Muscle layer of colon (tissue), 2 donors: ENCODE data around the gene KCNQ1.

Experiments used
- H3K27ac ChIP-seq: one replicate; pipeline ENCODE4 v1.7.0; 2013; ENCODE audit warnings: low read depth, mild to moderate bottlenecking, low read length, moderate library complexity
- H3K27me3 ChIP-seq, 2 donors: one replicate each; pipeline ENCODE4 v1.7.0; 2013; ENCODE audit warnings: low read length in 2 of 2, mild to moderate bottlenecking in 2 of 2; ENCODE audit not compliant: insufficient read depth in 2 of 2, control insufficient read depth in 1 of 2
- H3K36me3 ChIP-seq: one replicate; pipeline ENCODE4 v1.7.0; 2013; ENCODE audit warnings: mild to moderate bottlenecking, low read length; ENCODE audit not compliant: insufficient read depth
- H3K4me1 ChIP-seq: one replicate; pipeline ENCODE4 v1.7.0; 2013; ENCODE audit warnings: mild to moderate bottlenecking, low read length; ENCODE audit not compliant: insufficient read depth
- H3K4me3 ChIP-seq, 2 donors: one replicate each; pipeline ENCODE4 v1.7.0; 2013; ENCODE audit warnings: low read length in 2 of 2, low read depth in 1 of 2, mild to moderate bottlenecking in 1 of 2, moderate library complexity in 1 of 2
- H3K9ac ChIP-seq: one replicate; pipeline ENCODE4 v1.7.0; 2013; ENCODE audit warnings: low read length
- H3K9me3 ChIP-seq: one replicate; pipeline ENCODE4 v1.7.0; 2013; ENCODE audit warnings: mild to moderate bottlenecking, low read length
- donor health status: abdominal sarcoma.
- donor health status: Adenocarcinoma of cecum.

KCNQ1 gene

DNA sequence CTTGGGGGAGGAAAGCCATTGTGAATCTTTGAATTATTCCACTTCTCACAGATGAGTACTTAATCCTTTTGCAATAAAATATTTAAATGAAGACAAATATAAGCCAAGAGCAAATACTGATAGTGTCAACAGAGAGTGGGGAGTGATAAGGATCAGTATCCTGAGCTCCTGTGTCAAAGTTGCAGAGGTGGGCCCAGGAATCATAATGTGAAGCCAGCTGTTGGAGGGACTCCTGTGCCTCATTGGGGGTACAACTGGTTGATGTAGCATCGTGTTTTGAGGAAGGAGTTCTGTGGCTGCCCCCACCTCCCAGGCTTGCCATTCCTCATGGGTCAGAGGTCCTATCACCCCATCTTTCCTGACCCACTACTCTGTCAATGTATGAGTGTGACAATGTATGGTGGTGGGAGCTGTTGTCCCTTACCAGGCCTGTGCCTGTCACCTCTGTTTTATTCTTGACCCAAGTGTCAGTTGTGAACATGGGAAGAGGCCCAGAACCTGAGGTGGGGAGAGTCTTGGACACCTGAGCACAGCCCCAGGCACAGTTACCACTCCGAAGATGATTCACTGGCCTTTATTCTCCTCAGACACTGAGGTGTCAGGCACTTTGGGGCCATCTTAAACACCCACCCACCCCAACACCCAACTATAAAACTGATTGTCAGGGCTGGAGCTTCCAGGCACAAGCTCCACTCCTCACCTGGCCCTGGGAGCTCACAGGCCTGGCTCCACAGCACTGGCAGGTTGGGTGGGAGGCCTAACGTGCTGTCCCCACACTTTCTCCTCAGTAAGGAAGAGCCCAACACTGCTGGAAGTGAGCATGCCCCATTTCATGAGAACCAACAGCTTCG is 216.6 kb downstream of the KCNQ1 start:
- Histone ChIP-seq H3K9me3 (no peaks in the 10 kb centered on the region), H3K36me3 (no peaks in the 10 kb centered on the region), H3K4me3 (no peak overlapping the region), H3K27ac (no peak overlapping the region), H3K9ac (no peak overlapping the region), H3K27me3 (no peaks in the 10 kb centered on the region), H3K4me1 (peaks cover 7% of the 10 kb centered on the region)

DNA sequence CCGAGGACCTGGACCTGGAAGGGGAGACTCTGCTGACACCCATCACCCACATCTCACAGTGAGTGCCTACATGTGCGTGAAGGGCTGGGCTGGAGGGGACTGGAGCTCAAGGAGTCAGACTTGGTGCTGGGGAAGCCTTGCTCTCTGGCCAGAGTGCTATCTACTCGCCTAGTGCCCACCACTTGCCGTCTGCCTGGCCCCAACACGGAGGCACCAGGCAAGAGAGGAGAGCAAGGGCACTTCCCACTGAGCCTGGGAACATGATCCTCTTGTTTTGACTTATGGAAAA is 217.2 kb downstream of the KCNQ1 start:
- Histone ChIP-seq H3K27ac (no peak overlapping the region), H3K9me3 (no peaks in the 10 kb centered on the region), H3K9ac (no peak overlapping the region), H3K27me3 (no peaks in the 10 kb centered on the region), H3K36me3 (no peaks in the 10 kb centered on the region), H3K4me1 (peaks cover 7% of the 10 kb centered on the region), H3K4me3 (no peak overlapping the region)

DNA sequence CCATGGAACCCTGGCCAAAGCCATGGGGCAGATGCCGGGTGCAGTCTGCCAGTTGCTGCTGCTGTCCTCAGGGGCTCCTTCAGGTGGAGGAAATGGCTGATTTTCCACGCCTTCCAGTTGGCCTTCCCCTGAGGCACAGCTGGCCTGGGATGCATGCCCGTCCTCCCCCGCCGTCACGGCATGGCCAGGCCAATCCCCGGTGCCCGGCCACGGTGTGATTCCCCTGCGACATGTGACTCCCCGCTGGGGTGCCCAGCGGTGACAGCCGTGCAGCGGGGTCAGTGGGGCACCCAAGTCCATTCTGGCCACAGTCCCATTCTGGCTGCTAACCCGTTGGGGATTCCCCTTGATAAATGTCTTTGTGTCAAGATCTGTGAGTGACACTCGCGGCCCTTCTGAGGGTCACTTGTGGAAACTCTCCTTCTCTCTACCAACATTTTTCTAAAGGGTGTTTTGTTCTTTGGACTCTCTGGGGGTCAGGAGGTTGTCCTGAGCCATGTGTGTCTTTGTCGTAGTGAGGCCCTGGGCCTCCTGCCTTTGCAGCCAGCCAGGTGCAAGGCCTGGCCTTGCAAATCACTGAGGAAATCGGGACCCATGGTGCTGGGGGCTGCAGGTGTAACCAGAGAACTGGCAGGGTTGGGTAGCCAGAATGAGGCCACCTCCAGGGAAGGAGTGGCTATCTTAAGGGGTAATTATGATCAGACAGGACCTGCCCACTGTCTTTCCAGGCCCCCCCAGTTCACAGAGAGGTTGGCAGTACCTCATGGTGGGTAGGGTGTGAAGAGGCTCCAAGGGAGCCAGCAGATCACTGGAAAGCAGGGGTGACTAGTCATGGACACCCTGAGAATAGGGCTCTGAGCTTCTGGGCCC is 217.9 kb downstream of the KCNQ1 start:
- Histone ChIP-seq H3K27me3 (no peaks in the 10 kb centered on the region), H3K9ac (no peak overlapping the region)

DNA sequence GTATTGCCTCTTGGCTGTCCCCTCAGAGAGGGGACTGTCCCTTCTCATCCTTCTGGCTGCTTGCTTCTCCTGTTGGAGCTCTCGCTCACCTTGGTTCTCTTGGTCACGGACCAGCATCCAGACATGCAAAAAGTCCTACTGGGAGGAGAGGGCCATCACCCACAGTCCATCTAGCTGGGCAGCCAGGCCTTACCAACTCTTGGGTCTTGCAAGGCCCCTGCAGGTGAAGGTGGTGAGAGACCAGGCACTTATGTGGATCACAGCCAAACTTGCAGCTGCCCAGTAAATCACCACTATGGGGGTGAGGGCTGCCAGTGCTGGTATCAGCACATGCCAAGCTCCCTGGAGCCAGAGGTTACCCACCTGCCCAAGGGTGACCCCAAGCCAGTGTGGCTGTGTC is 218.7 kb downstream of the KCNQ1 start:
- Histone ChIP-seq H3K9me3 (no peaks in the 10 kb centered on the region), H3K27me3 (no peaks in the 10 kb centered on the region), H3K4me1 (peaks cover 7% of the 10 kb centered on the region), H3K4me3 (no peak overlapping the region), H3K9ac (no peak overlapping the region), H3K27ac (no peak overlapping the region), H3K36me3 (no peaks in the 10 kb centered on the region)

More for the DNA sequence above, 217.9 kb downstream of the KCNQ1 start:
- Histone ChIP-seq H3K4me1 (peaks cover 7% of the 10 kb centered on the region), H3K36me3 (no peaks in the 10 kb centered on the region), H3K9me3 (no peaks in the 10 kb centered on the region), H3K27ac (no peak overlapping the region), H3K4me3 (no peak overlapping the region)

DNA sequence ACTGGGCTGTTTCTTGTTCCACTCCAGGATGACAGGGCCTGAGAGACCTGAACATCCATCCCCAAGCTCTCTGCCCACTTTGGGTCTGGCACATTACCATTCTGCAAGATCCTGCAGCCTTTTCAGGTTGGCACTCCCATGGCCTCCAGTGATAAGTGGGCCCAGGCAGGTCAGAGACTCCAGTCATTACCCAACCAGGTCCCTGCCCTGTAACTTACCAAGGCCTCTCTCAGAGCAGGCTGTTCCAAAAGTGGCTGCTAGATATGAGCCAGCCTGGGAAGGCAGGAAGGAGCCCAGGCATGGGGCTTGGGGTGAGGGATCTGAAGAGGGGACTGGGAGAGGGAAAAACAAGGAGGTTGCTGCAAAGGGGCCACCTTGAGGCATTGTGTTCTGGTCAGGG is 219.1 kb downstream of the KCNQ1 start:
- Histone ChIP-seq H3K27me3 (no peaks in the 10 kb centered on the region), H3K27ac (no peak overlapping the region), H3K9me3 (no peaks in the 10 kb centered on the region), H3K9ac (no peak overlapping the region), H3K4me1 (peaks cover 7% of the 10 kb centered on the region), H3K36me3 (no peaks in the 10 kb centered on the region), H3K4me3 (no peak overlapping the region)

DNA sequence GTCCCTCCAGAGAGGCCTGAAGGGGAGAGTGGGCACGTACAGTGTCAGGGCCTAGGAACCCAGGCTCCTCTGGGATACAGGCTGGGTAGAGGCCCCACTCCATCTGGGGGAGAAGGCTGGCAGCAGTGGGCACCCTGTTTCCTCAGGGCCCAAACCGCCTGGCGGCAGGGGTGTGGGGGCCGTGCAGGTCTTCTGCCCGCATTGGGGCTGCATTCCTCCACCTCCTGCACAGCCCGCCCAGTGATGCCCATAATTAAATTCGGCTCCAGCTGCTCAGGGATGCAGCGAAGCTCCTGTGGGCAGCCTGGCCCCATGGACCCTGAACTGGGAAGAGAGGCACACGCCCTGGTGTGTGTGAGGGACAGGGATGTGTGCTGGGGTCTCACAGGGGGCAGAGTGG is 219.6 kb downstream of the KCNQ1 start:
- Histone ChIP-seq H3K9me3 (no peaks in the 10 kb centered on the region), H3K4me3 (no peak overlapping the region), H3K27me3 (no peaks in the 10 kb centered on the region), H3K27ac (no peak overlapping the region), H3K4me1 (peaks cover 7% of the 10 kb centered on the region), H3K36me3 (no peaks in the 10 kb centered on the region), H3K9ac (no peak overlapping the region)

DNA sequence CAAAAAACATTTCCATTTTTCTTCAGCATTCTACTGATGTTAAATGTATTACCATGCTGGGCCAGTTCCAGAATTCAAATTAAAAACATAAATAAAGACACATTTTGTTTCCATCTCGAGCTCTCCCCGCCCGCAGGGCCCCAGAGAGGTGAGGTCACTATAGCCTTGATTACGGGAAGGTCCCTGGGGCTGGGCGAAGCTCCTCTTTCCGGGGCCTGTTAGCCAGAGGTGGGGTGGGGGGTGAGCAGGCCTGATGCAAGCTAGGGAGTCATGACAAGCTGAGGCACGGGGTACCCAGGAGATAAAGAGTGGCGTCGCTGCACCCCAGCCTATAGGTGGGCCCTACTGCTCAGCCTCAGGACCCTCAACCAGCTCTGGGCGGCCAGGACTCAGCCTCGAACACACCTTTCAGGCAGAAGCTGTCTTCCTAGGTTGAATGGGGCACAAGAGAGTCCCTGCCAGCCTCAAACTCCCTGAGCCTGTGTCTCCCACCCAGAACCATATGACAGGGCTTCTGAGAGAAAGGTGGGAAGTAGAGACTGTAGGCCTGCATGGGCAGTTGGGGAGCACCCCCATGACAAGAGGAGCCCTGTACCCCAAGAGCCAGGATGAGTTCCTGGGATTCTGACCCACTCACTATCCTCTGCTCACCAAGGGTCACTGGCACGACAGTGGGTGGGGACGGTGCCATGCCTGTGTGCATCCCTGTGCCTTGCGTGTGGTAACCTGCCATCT is 220.2 kb downstream of the KCNQ1 start:
- H3K4me3 ChIP-seq = no peak overlapping the region
- no peak overlapping the region for H3K9ac ChIP-seq
- no peaks in the 10 kb centered on the region for H3K36me3 ChIP-seq
- H3K27me3 ChIP-seq = no peaks in the 10 kb centered on the region
- H3K27ac ChIP-seq = no peak overlapping the region
- H3K9me3 ChIP-seq = no peaks in the 10 kb centered on the region
- peaks cover 7% of the 10 kb centered on the region for H3K4me1 ChIP-seq

DNA sequence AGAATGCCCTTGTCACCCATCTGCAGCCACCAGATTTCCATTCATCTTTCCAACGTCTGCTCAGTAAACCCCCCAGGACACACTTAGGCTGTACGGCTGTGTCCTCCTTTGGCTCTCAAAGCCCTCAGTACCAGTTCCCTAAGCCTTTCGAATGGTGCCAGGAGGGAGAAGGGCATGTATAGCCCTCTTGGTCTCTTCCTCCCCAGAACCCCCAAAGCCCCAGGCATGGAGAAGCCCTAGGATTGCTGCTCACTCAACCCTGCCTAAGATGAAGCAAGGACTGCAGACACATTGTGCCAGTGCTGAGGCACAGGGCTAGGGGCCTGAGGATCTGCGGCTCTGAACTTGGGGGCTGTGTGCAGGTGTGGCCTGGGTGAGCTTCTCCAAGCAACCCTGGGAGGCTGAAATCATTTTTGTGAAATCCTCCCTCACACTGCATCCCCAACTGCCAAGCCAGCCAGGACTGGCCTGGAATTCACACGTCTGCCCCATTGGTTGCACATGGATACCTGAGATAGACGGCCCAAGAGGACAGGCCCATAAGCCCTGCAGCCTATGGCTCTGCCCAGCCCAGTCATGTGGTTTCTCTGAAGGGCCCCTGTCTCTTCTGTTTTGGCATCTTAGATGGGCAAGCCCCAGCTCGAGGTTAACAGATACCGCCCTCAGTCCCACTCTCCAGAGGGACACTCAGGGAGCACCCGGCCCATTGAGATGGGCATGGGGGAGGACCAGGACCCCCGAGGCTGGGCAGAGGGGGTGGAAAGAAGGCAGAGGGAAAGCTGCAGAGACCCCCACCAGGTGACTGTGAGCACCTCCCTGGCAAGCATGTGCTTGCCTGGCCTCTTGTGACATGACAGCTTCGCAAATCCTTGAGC is 221.0 kb downstream of the KCNQ1 start:
- Histone ChIP-seq H3K36me3 (no peaks in the 10 kb centered on the region), H3K9me3 (no peaks in the 10 kb centered on the region), H3K9ac (no peak overlapping the region), H3K27me3 (no peaks in the 10 kb centered on the region), H3K4me3 (no peak overlapping the region), H3K27ac (no peak overlapping the region), H3K4me1 (peaks cover 7% of the 10 kb centered on the region)

DNA sequence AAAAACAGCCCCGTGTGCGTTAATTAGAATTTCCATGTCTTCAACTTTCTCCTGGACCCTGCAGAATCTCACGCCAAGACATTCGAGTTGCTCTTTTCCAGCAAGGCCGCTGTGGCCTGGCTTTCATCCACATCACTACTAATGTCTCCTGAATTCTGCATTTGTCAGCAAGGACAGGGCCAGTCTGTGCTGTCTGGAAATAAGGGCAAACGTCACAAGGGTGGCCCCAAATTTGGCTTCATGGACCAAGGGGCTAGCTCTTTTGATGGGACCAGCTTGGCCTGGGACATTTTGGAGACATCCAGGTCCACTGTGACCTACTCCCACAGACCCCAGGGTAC is 221.6 kb downstream of the KCNQ1 start:
- Histone ChIP-seq H3K4me3 (no peak overlapping the region), H3K4me1 (peaks cover 7% of the 10 kb centered on the region), H3K9ac (no peak overlapping the region), H3K9me3 (no peaks in the 10 kb centered on the region), H3K36me3 (no peaks in the 10 kb centered on the region), H3K27me3 (no peaks in the 10 kb centered on the region), H3K27ac (no peak overlapping the region)

DNA sequence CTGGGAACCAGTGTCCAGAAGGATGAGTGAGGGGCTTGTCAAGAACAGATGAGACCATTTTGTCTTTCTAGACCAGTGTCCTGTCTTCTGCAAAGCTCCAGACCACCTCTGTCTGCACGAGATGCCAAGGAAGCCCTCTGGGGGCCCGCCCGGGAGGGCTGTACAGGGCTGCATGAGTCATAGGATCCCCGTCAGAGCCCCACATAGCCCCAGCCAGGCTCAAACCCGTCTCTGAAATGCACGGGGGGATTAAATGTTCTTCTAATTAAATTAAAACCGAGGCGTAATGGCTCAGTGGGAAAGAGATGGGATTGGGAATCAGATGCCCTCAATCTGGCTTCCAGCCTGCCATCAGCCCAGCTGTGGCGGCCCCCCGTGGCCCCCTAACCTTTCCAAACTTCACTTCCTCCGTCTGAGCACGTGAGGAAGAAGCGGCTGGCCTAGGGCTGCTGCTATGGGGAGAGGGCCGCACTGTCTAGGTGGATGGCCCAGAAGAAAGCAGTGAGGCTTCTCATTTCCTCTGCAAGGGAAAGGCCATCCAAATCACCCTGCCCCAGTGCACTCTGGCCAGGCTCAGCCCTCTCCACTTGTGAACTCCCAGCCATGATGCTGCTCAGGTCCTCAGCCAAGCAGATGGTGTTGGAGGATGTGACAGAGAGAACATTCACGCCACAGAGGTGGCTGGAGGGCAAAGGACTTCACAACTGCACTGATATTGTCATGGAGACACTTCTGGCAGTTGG is 222.2 kb downstream of the KCNQ1 start:
- H3K4me3 ChIP-seq = no peak overlapping the region
- peaks cover 7% of the 10 kb centered on the region for H3K4me1 ChIP-seq
- no peak overlapping the region for H3K9ac ChIP-seq
- H3K9me3 ChIP-seq = no peaks in the 10 kb centered on the region
- no peaks in the 10 kb centered on the region for H3K36me3 ChIP-seq
- H3K27ac ChIP-seq = no peak overlapping the region
- H3K27me3 ChIP-seq = no peaks in the 10 kb centered on the region
